Suppressor macrophage (primary cell): Measurements from ENCODE around the gene SKIC3.
A peak's percentile ranks its signal among the peaks of the same experiment; 100 is the strongest.

Experiments
- DNase-seq, 4 experiments: peaks; one replicate each; pipeline ENCODE4 v3.0.0-alpha.2; 2020 to 2022

SKIC3 gene

DNA sequence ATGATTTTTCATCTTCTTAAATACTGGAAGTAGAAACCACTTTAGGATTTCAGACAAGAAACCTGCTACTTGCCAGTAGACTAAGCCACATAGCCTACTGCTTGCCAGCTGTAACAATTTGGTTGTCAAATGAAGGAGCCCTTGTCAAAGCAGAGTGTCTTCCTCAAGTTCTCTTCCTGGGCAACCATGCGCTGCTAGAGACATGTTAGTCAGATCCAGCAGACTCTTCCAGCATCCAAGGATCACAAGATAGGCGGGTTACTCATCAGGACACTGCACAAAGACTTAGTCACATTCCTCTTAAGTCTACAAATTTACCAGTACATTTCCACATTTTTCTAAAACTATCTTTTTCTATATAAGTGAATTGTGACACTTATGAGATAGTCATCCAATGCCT lies 24.4 kb downstream of the SKIC3 start:
- peak; percentile 57 to 82 (median 65) for DNase-seq

DNA sequence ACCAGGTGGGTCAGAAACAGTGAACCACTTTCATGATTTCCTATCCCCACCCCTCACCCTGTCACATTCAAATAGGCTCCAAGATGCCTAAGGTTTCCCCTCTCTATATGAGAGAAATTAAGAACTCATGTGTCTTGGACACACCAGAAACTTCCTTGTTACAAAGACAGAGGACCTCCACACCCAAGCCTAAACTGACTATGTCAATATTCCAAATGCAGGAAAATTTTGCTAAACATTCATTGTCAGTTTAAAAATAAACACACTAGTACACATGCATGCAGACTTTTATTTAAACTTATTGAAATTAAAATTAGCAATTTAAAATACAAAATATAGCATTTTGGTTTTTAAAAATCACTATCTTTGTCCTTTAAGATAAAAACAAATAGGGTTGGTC lies 26.2 kb downstream of the SKIC3 start:
- DNase-seq = no peak

DNA sequence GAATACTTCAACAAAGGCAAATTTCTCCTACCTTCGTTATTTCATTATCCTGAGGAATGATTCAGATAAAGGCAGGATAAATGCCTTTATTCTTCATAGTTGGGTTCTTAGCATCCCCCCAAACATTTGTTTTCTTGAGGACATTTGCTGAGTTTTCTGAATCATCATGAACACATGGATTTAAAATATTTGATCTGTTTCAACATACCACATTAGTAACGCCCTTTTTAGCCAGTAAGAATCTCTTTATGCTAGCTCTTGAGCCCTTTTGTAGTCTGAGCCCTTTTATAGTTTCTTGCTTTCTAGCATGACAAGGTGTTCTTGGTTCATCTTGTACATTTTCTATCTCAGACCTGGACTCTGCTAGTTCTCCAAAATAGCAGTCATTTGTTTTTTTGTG lies 27.9 kb downstream of the SKIC3 start:
- DNase-seq = no peak

DNA sequence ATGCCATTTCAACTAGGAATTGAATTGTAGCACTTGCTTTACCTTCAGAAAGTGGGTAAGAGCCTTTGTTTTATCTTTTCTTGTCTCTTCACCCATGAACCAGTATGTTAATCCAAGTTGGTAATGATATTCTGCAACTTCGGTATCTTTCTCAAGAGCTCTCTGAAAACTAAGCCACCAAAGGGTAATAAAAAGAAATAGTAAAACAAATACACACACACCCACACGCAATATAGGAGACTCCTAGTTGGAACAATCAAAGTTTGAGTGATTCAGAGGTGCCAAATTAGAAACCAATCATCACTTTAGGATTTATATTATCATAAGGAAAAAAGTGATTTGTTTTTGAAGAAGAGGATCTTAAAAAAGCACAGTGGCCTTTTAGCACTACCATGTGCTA lies 30.4 kb downstream of the SKIC3 start:
- no peak for DNase-seq

DNA sequence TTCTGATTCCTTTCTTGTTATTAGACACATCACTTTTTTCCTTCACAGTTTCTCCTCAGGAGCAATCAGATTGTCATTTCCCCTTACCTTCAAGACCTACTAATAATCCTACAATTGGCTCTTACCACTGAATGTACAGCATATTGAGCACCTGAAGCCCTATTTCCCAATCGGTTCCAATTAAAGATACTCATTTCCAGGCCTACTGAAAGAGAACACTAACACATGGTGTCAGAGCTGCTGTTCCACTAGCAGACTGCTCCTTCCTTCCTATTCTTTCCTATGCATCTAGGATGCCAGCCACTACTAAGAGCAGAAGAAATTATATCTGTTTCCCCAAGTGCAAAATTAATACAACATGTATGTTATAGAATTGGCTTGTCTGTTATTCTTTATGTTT lies 34.6 kb downstream of the SKIC3 start:
- no peak for DNase-seq

DNA sequence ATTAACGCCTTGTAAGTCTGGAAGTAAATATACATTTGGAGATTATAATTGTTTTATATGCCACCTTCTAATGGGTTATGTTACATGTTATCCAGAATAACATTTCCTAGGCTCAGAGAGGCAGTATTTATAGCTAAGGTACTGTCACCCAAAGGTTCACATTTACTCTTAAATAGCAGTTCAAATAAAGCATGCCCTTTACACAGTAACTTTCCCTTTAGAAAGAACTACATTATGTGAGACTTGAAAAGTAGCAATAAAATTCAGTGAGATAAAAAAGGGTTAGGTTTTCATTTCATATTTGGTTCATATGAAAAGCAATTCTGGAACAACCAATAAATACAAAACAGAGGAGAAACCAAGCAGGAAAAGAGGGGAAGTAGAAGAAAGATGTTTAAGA lies 35.1 kb downstream of the SKIC3 start:
- no peak for DNase-seq

DNA sequence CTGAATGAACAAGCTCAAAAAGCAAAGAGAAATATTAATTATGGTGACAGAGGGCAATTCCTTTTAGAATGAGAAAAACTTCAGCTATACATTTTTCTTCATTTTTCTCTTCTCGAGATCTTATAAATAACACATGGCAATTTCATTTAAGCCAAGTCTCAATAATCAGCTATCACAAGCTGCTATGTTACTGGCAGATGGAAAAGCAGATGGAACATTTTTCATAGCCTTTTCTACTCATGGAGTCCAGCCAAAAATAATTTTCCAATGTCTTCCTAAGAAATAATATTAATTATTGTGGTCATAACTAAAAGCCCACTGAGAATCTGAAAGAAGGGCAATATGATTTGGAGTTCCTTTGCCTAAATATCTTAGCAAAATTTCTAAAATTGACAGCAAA lies 35.6 kb downstream of the SKIC3 start:
- DNase-seq = no peak

DNA sequence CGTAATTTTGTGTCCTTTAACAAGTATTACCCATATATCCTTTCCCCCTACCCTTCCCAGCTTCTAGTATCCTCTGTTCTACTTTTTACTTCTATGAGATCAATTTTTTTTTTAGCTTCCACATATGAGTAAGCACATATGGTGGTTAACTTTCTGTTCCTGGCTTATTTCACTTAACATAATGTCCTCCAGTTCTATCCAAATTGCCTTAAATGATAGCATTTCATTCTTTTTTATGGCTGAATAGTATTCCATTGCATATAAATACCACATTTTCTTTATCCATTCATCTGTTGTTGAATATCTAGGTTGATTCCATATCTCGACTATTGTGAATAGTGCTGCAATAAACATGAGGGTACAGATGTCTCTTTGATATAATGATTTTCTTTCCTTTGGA lies 36.4 kb downstream of the SKIC3 start:
- DNase-seq = no peak

DNA sequence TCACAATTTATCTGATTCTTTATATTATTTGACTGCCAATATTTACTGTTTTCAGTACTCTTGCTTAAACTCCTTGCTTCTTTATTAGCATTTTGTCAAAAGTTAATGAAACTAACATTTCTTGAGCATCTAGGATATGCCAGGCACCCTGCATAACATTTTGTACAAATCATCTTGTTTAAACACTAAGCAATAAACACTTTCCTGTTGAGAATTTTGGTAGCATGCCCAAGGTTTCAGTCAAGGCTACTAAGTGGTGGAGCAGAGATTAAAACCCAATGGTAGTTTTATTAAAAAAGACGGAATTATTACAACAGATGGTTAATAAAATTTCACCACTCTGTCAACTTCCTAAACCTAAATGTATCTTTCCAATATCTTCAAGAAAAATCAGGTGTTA lies 43.2 kb downstream of the SKIC3 start:
- DNase-seq = no peak

DNA sequence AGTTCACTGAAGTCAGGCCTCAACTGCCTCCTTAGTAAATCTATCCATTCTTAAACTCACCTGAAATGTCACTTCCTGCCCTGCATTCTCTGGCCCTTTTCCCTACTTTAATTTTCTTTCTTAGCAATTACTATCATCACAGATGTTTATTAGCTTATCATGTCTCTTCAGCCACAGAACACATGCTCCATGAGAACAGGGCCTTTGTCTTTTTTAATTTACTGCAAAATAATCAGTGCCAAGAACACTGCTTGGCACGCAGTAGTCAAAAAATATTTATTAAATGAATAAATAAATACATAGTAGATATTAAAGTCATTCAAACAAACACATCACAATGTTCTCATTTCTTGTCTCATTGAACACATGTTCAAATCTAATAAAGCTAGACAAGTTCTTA lies 46.2 kb downstream of the SKIC3 start:
- DNase-seq = no peak
